ENCODE results near the gene SULT1C3. TPM values are rescaled to one million over a fixed set of nuclear protein-coding genes. Genes with fewer than 3 reads are reported as not detected.

SULT1C3 gene
- total RNA-seq = not detected

DNA sequence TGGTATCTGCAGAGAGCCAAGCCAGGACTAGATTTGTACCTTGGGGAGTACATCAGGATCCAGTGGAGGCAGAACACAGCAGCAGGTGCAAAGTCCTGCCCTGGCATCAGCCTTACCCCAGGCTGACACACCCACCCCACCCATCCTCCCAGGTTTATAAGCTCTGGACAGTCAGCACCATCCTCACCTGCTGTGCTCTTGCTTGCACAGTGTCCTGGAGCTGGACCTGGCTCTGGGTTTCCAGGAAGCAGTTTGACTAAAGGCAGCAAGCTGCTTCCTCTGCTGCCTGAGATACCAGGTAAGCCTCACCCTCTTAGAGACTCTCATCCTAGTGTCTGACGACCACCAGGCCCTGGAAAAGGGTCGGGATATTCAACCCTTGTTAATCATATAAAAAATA lies at the start of gene SULT1C3:
Gene SULT1C3 (plus strand): TSS at position 183 of the 400 bp plus-strand sequence. CDS start 7,227 bp downstream, outside the sequence.
- POLR2A ChIA-PET = no interaction called here
- Mint-ChIP-seq H3K36me3 (ENCODE audit: low read depth) (no peaks in the 10 kb centered on the region), H3K27ac (no peak within 1 kb of the TSS), H3K4me1 (ENCODE audit: low read depth) (no peaks in the 10 kb centered on the region), H3K9me3 (ENCODE audit: insufficient read depth) (peaks cover 6% of the 10 kb centered on the region), H3K4me3 (no peak within 1 kb of the TSS), H3K27me3 (ENCODE audit: low read depth) (no peaks in the 10 kb centered on the region)
- CTCF ChIA-PET = no interaction called here
- ATAC-seq (no peak), DNase-seq (no peak)

DNA sequence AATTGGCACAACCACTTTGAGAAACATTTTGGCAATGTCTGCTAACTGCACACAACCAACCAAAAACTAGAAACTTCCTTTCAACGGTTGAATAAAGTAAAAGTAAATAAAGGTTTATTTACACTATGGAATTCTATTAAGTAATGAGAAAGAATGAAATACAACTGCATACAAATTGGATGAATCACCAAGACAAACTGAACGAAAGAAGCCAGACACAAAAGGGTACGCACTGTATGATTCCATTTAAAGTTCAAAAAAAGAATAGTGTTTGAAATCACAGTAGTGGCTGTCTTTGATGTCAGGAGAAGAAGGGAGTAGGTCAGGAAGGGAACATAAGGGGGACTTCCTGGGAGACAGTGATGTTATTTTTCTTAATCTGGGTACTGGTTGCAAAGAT lies 46.5 kb upstream of the SULT1C3 start:
- Mint-ChIP-seq H3K27ac (no peak overlapping the region), H3K4me1 (ENCODE audit: low read depth) (no peaks in the 10 kb centered on the region), H3K36me3 (ENCODE audit: low read depth) (no peaks in the 10 kb centered on the region), H3K4me3 (no peak overlapping the region), H3K9me3 (ENCODE audit: insufficient read depth) (no peaks in the 10 kb centered on the region), H3K27me3 (ENCODE audit: low read depth) (no peaks in the 10 kb centered on the region)
- ChIA-PET CTCF (no interaction called here), POLR2A (no interaction called here)
- no peak for DNase-seq
- no peak for ATAC-seq

DNA sequence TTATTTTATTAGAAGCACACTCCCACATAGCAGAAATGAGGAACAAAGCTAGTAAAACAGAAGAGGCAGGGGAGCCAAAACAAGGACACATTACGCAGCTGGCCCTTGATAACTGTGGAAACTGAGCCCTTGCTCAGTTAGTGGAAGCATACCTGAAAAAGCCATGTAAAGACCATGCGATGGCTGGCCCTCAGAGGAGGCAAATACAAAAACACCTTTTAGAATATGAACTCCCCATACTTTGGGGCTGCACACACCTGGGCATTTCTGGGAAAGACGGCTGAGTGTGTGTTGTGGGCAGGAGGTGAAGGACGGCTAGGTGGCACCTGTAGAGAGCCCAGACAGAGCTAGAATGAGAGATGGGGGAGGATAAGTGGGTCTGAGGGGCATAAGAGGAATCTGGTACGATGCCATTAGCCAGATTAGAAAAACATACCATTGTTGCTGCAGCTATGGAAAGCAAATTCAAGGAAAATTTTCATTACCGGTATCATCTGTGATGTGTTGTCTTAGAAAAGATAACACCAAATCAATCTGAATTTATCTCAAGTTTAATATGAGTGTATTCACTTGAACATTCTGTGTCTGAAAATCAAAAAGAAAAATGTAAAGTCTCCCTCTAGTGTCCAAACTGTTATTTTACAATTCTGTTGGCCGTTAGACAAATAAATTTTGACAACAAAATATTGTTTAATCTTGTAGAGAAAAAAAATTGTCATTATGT lies 45.2 kb upstream of the SULT1C3 start:
- Mint-ChIP-seq H3K27ac (no peak overlapping the region), H3K36me3 (ENCODE audit: low read depth) (no peaks in the 10 kb centered on the region), H3K4me3 (no peak overlapping the region), H3K9me3 (ENCODE audit: insufficient read depth) (no peaks in the 10 kb centered on the region), H3K4me1 (ENCODE audit: low read depth) (no peaks in the 10 kb centered on the region), H3K27me3 (ENCODE audit: low read depth) (no peaks in the 10 kb centered on the region)
- POLR2A ChIA-PET = no interaction called here
- CTCF ChIA-PET = interaction anchor here (0.8 to 1.4 kb wide), 3 partner anchors 10 to 390 kb away, joined by 3 read pairs; no protein-coding TSS in a partner anchor
- DNase-seq = no peak
- no peak for ATAC-seq

DNA sequence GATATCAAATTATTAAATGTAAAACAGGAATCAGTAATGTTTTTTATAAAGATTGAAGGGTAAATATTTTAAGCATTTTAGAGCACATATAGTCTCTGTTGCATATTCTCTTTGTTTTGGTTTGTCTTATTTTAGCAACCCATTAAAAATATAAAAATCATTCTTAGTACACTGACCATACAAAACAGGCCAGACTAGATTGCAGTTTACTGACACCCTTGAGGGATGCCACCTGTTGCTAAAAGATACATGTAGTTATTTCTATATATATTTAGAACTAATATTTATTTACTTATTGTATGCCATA lies 44.7 kb upstream of the SULT1C3 start:
- no peaks in the 10 kb centered on the region for H3K9me3 Mint-ChIP-seq (ENCODE audit: insufficient read depth)
- POLR2A ChIA-PET = no interaction called here
- no peak overlapping the region for H3K4me3 Mint-ChIP-seq
- no peaks in the 10 kb centered on the region for H3K27me3 Mint-ChIP-seq (ENCODE audit: low read depth)
- no peak overlapping the region for H3K27ac Mint-ChIP-seq
- no peaks in the 10 kb centered on the region for H3K4me1 Mint-ChIP-seq (ENCODE audit: low read depth)
- ATAC-seq (no peak), DNase-seq (no peak)
- no peaks in the 10 kb centered on the region for H3K36me3 Mint-ChIP-seq (ENCODE audit: low read depth)
- CTCF ChIA-PET = interaction anchor here (1.4 kb wide), 1 partner anchor 258 kb away, joined by 3 read pairs; no protein-coding TSS in a partner anchor

DNA sequence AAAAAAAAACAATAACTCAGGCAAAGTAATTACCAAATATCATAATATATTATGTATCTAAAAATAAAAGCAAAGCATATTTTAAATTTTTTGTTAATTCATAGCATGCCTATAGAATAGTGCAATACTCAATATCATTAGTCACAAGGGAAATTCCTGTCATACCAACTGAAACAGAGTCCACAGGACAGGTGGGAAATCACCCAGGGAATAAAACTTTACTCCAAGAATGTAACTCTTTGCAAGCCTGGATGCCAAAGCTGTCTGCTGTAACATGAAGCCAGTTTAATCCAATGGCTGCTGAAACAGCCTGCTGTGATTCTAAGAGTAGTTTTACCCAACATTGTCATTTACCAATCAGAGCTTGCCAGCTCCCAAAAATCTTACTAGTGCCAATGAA lies 40.0 kb upstream of the SULT1C3 start:
- ChIA-PET CTCF (no interaction called here), POLR2A (no interaction called here)
- Mint-ChIP-seq H3K27ac (no peak overlapping the region), H3K4me1 (ENCODE audit: low read depth) (no peaks in the 10 kb centered on the region), H3K36me3 (ENCODE audit: low read depth) (no peaks in the 10 kb centered on the region), H3K4me3 (no peak overlapping the region), H3K27me3 (ENCODE audit: low read depth) (no peaks in the 10 kb centered on the region), H3K9me3 (ENCODE audit: insufficient read depth) (peaks cover 6% of the 10 kb centered on the region)
- ATAC-seq (no peak), DNase-seq (no peak)

DNA sequence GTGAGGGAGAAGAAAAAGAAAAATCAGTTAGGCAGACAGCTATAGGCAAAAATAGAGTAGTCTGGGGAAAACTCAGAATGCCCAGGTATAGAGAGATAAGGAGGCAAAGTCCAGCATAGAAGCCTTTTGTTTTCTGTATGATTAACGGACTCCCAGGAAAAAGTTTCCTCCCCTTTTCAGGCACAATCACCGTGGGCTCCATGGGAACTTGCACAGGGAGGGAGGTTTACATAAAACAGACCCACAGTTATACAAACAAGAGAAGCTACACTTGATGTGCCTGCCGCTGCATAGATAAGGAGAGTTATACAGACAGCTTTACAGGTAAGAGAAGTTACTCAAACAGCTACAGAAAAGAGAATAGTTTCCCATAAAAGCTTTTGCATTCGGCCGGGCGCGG lies 39.2 kb upstream of the SULT1C3 start:
- no peaks in the 10 kb centered on the region for H3K27me3 Mint-ChIP-seq (ENCODE audit: low read depth)
- H3K4me1 Mint-ChIP-seq (ENCODE audit: low read depth) = no peaks in the 10 kb centered on the region
- H3K9me3 Mint-ChIP-seq (ENCODE audit: insufficient read depth) = peaks cover 6% of the 10 kb centered on the region
- ATAC-seq = no peak
- no peak overlapping the region for H3K27ac Mint-ChIP-seq
- CTCF ChIA-PET = no interaction called here
- no peak for DNase-seq
- no peaks in the 10 kb centered on the region for H3K36me3 Mint-ChIP-seq (ENCODE audit: low read depth)
- H3K4me3 Mint-ChIP-seq = no peak overlapping the region
- POLR2A ChIA-PET = no interaction called here

DNA sequence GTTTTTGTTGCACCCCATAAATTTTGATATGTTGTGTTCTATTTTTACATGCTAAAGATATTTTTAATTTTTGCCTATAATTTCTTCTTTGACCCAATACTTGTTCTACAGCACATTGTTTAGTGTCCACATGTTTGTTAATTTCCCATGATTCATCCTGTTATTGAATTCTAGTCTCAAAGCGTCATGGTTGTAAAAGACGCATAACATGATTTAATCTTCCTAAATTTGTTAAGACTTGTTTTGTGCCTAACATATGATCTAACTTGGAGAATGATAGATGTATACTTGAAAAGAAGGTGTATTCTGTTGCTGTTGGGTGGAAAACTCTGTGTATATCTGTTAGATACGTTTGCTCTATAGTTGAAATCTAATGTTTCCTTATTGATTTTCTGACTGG lies 27.1 kb upstream of the SULT1C3 start:
- Mint-ChIP-seq H3K9me3 (ENCODE audit: insufficient read depth) (peaks cover 3% of the 10 kb centered on the region), H3K36me3 (ENCODE audit: low read depth) (no peaks in the 10 kb centered on the region), H3K27me3 (ENCODE audit: low read depth) (peaks cover 3% of the 10 kb centered on the region), H3K4me1 (ENCODE audit: low read depth) (no peaks in the 10 kb centered on the region), H3K4me3 (no peak overlapping the region), H3K27ac (no peak overlapping the region)
- CTCF ChIA-PET = no interaction called here
- no peak for DNase-seq
- POLR2A ChIA-PET = no interaction called here
- no peak for ATAC-seq

DNA sequence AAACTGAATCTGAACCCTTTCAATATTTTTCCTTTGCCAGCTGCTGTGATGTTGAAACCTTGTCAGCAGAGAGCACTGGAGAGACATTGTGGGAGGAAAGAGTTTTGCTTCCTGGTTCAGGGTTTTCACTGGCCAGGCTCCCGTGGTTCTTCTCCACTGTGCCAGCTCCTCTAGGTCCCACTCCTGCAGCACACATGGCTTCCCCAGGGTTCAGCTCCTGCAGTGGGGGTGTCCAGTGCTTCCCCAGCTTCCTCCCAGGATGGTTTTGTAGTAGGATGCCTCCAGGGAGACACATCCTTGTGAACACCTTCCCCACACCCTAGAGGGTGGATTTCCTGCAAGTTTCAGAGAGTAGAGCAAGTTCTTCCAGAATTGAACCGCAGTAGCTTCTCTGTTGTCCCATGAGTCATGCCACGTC lies 24.0 kb upstream of the SULT1C3 start:
- CTCF ChIA-PET = no interaction called here
- H3K9me3 Mint-ChIP-seq (ENCODE audit: insufficient read depth) = no peaks in the 10 kb centered on the region
- no peak for ATAC-seq
- H3K4me3 Mint-ChIP-seq = no peak overlapping the region
- no peaks in the 10 kb centered on the region for H3K4me1 Mint-ChIP-seq (ENCODE audit: low read depth)
- peaks cover 3% of the 10 kb centered on the region for H3K27me3 Mint-ChIP-seq (ENCODE audit: low read depth)
- H3K36me3 Mint-ChIP-seq (ENCODE audit: low read depth) = no peaks in the 10 kb centered on the region
- H3K27ac Mint-ChIP-seq = no peak overlapping the region
- POLR2A ChIA-PET = no interaction called here
- no peak for DNase-seq

DNA sequence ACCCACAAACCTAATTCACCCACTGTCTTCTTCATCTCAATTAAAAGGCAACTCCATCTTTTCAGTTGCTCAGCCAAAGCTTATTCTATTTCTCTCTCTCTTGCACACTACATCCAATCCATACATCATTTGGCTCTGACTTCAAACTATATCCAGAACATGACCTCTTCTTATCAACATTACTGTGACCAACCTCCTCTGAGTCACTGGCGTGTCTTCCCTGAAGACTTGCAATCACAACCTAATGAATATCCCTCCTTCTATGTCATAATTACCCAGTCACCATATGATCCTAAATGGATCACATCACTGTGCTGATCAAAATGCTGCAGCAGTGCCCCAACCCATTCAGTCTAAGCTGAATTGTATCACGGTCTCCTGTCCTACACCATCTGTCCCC lies 22.6 kb upstream of the SULT1C3 start:
- POLR2A ChIA-PET = no interaction called here
- Mint-ChIP-seq H3K36me3 (ENCODE audit: low read depth) (no peaks in the 10 kb centered on the region), H3K27ac (no peak overlapping the region), H3K4me1 (ENCODE audit: low read depth) (no peaks in the 10 kb centered on the region), H3K9me3 (ENCODE audit: insufficient read depth) (no peaks in the 10 kb centered on the region), H3K27me3 (ENCODE audit: low read depth) (peaks cover 3% of the 10 kb centered on the region), H3K4me3 (no peak overlapping the region)
- no peak for DNase-seq
- CTCF ChIA-PET = no interaction called here
- no peak for ATAC-seq

DNA sequence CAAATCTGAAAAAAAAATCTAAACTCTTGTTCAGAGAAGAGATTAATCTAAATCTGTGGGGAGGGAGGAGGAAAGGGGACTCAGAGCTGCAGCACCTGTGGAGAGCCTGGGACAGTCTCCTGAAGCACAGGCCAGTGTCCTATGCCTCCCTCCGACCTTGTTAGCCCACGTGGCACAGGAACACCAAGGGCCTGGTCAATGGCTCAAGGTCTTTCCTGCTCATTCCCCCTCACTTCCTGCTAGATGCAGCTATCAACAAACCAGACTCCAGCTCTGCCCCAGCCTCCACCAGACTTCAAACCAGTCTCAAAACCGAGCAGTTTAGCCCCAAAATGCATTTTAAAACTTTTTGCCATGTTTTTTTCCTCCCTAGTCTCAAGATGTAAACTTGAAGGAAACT lies 20.1 kb upstream of the SULT1C3 start:
- Mint-ChIP-seq H3K4me1 (ENCODE audit: low read depth) (no peaks in the 10 kb centered on the region), H3K36me3 (ENCODE audit: low read depth) (no peaks in the 10 kb centered on the region), H3K9me3 (ENCODE audit: insufficient read depth) (peaks cover 7% of the 10 kb centered on the region), H3K27ac (no peak overlapping the region), H3K27me3 (ENCODE audit: low read depth) (no peaks in the 10 kb centered on the region), H3K4me3 (no peak overlapping the region)
- no peak for ATAC-seq
- ChIA-PET POLR2A (no interaction called here), CTCF (no interaction called here)
- DNase-seq = no peak

DNA sequence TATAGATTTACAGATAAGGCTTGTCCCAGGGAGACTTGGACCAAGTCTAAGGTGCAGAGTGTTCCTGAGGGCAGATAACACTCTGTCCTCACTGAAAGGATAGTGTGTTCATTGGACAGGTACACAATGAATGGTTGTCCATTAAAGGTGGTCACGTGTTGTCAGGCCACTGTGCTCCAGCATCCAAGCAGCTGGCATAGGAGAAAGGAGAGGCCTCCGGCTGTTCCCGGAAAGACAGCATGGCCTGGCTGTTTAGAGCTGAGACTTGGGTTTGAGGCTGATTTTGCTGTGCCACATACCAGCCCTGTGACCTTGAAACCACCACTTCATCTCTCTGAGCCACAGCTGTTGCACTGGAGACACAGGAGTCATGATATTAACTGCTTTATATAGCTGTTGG lies 19.6 kb upstream of the SULT1C3 start:
- Mint-ChIP-seq H3K27ac (no peak overlapping the region), H3K4me3 (no peak overlapping the region), H3K27me3 (ENCODE audit: low read depth) (no peaks in the 10 kb centered on the region), H3K36me3 (ENCODE audit: low read depth) (no peaks in the 10 kb centered on the region), H3K4me1 (ENCODE audit: low read depth) (no peaks in the 10 kb centered on the region), H3K9me3 (ENCODE audit: insufficient read depth) (peaks cover 7% of the 10 kb centered on the region)
- ChIA-PET CTCF (no interaction called here), POLR2A (no interaction called here)
- DNase-seq (no peak), ATAC-seq (no peak)

DNA sequence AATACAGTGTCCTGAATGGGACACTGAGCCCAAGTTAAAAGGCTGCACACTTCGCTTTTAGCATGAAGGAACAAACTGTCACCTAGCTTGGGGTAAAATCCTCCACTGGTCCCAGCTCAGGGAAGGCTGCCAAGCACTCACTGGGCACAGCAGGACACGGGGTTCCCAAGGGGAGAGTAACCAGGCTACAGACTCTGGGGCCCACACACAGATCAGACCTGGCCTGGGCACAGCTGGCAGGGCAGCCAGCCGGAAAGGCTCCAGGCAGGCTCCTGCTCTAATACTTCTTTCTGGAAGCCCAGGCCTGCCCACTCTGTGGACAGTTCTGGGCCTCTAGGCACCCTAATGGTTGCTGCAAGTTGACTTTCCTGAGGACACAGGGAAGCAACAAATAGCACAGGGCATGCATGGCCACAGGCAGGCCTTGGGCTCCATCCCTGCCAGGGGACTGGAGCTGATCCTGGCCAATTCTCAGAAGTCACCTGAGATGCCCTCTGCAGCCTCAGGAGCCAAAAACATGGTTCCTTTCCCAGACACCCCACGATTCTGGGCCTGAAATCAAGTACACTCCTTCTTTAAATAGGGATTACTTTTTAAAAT lies 18.7 kb upstream of the SULT1C3 start:
- Mint-ChIP-seq H3K36me3 (ENCODE audit: low read depth) (no peaks in the 10 kb centered on the region), H3K4me3 (no peak overlapping the region), H3K4me1 (ENCODE audit: low read depth) (no peaks in the 10 kb centered on the region), H3K9me3 (ENCODE audit: insufficient read depth) (peaks cover 7% of the 10 kb centered on the region), H3K27me3 (ENCODE audit: low read depth) (no peaks in the 10 kb centered on the region), H3K27ac (no peak overlapping the region)
- ChIA-PET CTCF (no interaction called here), POLR2A (no interaction called here)
- no peak for DNase-seq
- no peak for ATAC-seq

DNA sequence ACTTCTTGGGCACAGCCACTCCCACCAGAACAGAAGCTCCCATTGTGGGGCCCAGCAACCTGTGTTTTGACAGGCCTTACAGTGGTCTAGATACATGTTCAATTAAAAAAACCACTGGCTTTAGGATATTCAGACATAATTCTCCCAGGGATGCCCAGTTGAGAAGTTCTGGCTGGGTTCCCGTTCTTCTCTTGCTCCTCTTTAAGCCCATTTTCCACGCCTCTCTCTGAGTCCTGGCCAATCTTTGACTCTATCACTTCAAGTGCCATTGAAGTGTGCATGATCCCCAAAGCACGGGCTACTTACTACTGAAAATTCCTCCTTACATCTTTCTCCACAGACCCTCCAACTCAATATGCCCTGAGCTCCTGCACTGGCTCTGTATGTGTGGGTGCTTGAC lies 17.5 kb upstream of the SULT1C3 start:
- Mint-ChIP-seq H3K27me3 (ENCODE audit: low read depth) (no peaks in the 10 kb centered on the region), H3K4me3 (no peak overlapping the region), H3K27ac (no peak overlapping the region), H3K36me3 (ENCODE audit: low read depth) (no peaks in the 10 kb centered on the region), H3K4me1 (ENCODE audit: low read depth) (no peaks in the 10 kb centered on the region), H3K9me3 (ENCODE audit: insufficient read depth) (peaks cover 7% of the 10 kb centered on the region)
- ATAC-seq (no peak), DNase-seq (no peak)
- ChIA-PET CTCF (no interaction called here), POLR2A (no interaction called here)
